RWPE2 (cell line): ENCODE results near the gene UGT8.
"Not testable (repeated sequence)": the region's sequence is repeated elsewhere in the genome, so short reads cannot be mapped to it uniquely, and the experiment has no call there.

ENCODE experiments used
- ATAC-seq: fragments of 200-7000 bp; cut with Tn5 transposase; 3 replicates; pipeline ENCODE4 v1.9.1; 2021; ENCODE audit warnings: low read depth
- DNase-seq: peaks from one replicate; pipeline ENCODE4 v3.0.0-alpha.2; 2020; ENCODE audit warnings: low spot score
- H3K27ac ChIP-seq: fragments of 450-650 bp; 2 replicates; pipeline ENCODE4 v1.5.1; 2017; ENCODE audit warnings: mild to moderate bottlenecking; ENCODE audit not compliant: poor library complexity, severe bottlenecking
- H3K27me3 ChIP-seq: fragments of 250-450 bp; sonication (Bioruptor Pico); 2 replicates; pipeline ENCODE4 v1.5.1; 2021; ENCODE audit warnings: mild to moderate bottlenecking, moderate library complexity; ENCODE audit not compliant: insufficient read depth, poor library complexity, severe bottlenecking
- H3K36me3 ChIP-seq: fragments of 250-450 bp; sonication (Bioruptor Pico); 2 replicates; pipeline ENCODE4 v1.5.1; 2020; ENCODE audit warnings: low read depth, mild to moderate bottlenecking, moderate library complexity
- H3K4me1 ChIP-seq: fragments of 250-450 bp; sonication (Bioruptor Pico); 2 replicates; pipeline ENCODE4 v1.5.1; 2021; ENCODE audit warnings: mild to moderate bottlenecking, moderate library complexity; ENCODE audit not compliant: insufficient read depth, poor library complexity, severe bottlenecking
- H3K4me3 ChIP-seq: fragments of 250-450 bp; sonication (Bioruptor Pico); 2 replicates; pipeline ENCODE4 v1.5.1; 2021; ENCODE audit warnings: mild to moderate bottlenecking, moderate library complexity; ENCODE audit not compliant: severe bottlenecking
- H3K9me3 ChIP-seq: fragments of 250-450 bp; sonication (Bioruptor Pico); 2 replicates; pipeline ENCODE4 v1.5.1; 2021; ENCODE audit warnings: mild to moderate bottlenecking, moderate library complexity; ENCODE audit not compliant: severe bottlenecking
- TF ChIP-seq, protein P1 (sequence below): fragments of 450-650 bp; IDR thresholded peaks from one replicate; pipeline ENCODE4 v1.5.1; 2017; ENCODE audit warnings: mild to moderate bottlenecking, moderate library complexity; ENCODE audit not compliant: poor library complexity, severe bottlenecking

The UGT8 gene

DNA sequence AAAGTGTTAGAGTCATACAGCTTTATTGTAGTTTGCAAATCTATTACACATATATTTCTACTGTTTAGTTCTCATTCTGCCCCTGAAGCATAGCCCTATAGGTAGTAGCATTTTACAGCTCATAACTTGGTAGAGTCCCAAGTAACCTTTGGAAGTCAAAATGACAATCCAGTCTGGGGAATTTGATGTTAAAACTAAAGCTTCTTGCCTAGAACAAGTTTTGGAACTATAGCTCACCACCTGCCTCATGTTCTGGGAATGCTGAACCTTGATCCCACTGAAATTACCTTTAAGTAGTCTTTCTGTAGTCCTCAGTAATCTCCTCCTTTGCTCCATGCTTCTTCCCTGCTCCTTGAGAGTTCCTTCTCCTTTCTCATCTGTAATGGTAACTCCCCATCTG, 8.4 kb downstream of the UGT8 start:
- no peaks in the 10 kb centered on the region for H3K9me3 ChIP-seq
- no peaks in the 10 kb centered on the region for H3K27me3 ChIP-seq
- H3K4me1 ChIP-seq = peaks cover 6% of the 10 kb centered on the region
- DNase-seq (no peak), ATAC-seq (no peak)
- TF ChIP-seq, protein P1, sequence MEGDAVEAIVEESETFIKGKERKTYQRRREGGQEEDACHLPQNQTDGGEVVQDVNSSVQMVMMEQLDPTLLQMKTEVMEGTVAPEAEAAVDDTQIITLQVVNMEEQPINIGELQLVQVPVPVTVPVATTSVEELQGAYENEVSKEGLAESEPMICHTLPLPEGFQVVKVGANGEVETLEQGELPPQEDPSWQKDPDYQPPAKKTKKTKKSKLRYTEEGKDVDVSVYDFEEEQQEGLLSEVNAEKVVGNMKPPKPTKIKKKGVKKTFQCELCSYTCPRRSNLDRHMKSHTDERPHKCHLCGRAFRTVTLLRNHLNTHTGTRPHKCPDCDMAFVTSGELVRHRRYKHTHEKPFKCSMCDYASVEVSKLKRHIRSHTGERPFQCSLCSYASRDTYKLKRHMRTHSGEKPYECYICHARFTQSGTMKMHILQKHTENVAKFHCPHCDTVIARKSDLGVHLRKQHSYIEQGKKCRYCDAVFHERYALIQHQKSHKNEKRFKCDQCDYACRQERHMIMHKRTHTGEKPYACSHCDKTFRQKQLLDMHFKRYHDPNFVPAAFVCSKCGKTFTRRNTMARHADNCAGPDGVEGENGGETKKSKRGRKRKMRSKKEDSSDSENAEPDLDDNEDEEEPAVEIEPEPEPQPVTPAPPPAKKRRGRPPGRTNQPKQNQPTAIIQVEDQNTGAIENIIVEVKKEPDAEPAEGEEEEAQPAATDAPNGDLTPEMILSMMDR = no peak
- no peak overlapping the region for H3K27ac ChIP-seq
- H3K4me3 ChIP-seq = no peak overlapping the region
- no peaks in the 10 kb centered on the region for H3K36me3 ChIP-seq

DNA sequence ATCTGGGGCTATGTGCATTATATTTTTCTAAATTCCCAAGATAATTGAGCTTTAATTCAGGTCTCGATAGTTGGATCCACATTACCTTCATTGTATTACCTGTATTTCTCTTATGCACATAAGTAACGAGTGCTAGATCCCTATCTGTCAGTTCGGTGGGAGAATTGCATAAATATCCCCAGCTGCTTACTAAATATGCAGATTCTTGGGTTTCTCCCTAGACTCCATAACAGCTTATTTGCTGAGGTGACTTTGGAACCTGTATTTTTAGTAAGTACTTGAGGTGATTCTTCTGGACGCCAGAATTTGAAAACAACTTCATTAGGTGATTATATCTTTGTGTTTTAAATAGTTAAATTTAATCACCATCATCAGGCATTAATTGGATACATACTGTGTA, 15.0 kb downstream of the UGT8 start:
- Histone ChIP-seq H3K27me3 (no peaks in the 10 kb centered on the region), H3K36me3 (no peaks in the 10 kb centered on the region), H3K9me3 (no peaks in the 10 kb centered on the region), H3K27ac (no peak overlapping the region), H3K4me1 (no peaks in the 10 kb centered on the region), H3K4me3 (no peak overlapping the region)
- TF ChIP-seq, protein P1 = no peak
- no peak for DNase-seq
- no peak for ATAC-seq

DNA sequence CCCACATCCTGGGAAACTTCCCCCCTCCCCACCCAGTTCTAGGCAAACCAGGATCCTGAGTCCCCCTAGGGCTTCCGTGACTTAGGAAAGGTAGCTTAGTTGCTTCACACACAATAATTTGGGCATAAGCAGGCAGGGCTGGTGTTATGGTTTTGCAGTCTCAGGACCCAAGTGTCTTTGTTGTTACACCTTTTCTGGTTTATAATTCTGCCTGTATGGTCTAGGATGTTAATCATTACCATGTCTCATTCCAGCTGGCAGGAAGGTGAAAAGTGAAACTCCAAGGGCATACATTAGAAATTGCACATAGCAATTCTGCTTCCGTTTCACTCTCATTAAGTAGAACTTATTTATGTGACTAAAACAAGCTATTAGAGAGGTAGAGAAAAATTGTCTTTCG, 16.8 kb downstream of the UGT8 start:
- Histone ChIP-seq H3K4me3 (no peak overlapping the region), H3K27ac (no peak overlapping the region), H3K36me3 (no peaks in the 10 kb centered on the region), H3K9me3 (no peaks in the 10 kb centered on the region), H3K4me1 (no peaks in the 10 kb centered on the region), H3K27me3 (no peaks in the 10 kb centered on the region)
- DNase-seq (no peak), ATAC-seq (no peak)
- TF ChIP-seq, protein P1 = no peak

DNA sequence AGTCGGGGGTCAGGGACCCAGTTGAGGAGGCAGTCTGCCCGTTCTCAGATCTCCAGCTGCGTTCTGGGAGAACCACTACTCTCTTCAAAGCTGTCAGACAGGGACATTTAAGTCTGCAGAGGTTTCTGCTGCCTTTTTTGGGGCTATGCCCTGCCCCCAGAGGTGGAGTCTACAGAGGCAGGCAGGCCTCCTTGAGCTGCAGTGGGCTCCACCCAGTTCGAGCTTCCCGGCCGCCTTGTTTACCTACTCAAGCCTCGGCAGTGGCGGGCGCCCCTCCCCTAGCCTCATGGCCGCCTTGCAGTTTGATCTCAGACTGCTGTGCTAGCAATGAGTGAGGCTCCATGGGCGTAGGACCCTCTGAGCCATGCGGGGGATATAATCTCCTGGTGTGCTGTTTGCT, 17.4 kb downstream of the UGT8 start:
- DNase-seq, H3K27ac ChIP-seq, H3K36me3 ChIP-seq, ATAC-seq, H3K27me3 ChIP-seq, H3K9me3 ChIP-seq, H3K4me1 ChIP-seq, H3K4me3 ChIP-seq: not testable (repeated sequence)

DNA sequence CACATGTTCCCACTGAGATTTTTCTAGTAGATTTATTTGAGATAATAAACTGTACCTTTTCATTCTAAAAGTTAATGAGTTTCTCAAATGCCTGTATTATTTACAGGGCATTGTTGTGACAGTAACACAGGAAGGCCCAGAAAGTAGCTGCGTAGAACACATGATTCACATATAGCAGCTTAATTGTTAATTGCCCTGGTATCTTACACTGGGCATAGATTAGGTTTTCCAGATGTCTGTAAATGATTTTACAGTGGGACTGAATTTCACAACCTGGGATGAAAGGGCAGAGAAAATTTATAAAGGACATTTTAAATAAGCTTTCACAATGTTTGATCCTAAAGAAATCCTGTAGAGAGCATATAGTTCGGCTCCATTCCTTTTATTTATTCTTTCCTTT, 27.6 kb downstream of the UGT8 start:
- no peak overlapping the region for H3K27ac ChIP-seq
- ATAC-seq = no peak
- no peaks in the 10 kb centered on the region for H3K36me3 ChIP-seq
- TF ChIP-seq, protein P1 = no peak
- H3K27me3 ChIP-seq = no peaks in the 10 kb centered on the region
- H3K4me3 ChIP-seq = no peak overlapping the region
- H3K9me3 ChIP-seq = no peaks in the 10 kb centered on the region
- H3K4me1 ChIP-seq = no peaks in the 10 kb centered on the region
- DNase-seq = no peak
